ENCODE data around the gene PCNA.

The PCNA gene

GRCh38 chr20:5131502-5131901 is 11.7 kb upstream of the PCNA start:
- TF ChIP-seq, protein P1, sequence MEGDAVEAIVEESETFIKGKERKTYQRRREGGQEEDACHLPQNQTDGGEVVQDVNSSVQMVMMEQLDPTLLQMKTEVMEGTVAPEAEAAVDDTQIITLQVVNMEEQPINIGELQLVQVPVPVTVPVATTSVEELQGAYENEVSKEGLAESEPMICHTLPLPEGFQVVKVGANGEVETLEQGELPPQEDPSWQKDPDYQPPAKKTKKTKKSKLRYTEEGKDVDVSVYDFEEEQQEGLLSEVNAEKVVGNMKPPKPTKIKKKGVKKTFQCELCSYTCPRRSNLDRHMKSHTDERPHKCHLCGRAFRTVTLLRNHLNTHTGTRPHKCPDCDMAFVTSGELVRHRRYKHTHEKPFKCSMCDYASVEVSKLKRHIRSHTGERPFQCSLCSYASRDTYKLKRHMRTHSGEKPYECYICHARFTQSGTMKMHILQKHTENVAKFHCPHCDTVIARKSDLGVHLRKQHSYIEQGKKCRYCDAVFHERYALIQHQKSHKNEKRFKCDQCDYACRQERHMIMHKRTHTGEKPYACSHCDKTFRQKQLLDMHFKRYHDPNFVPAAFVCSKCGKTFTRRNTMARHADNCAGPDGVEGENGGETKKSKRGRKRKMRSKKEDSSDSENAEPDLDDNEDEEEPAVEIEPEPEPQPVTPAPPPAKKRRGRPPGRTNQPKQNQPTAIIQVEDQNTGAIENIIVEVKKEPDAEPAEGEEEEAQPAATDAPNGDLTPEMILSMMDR (IDR thresholded peaks at IDR 0.05; ENCODE audit: borderline replicate concordance, control extremely low read depth, extremely low read depth, insufficient read depth, missing control alignments): no peak
- in situ Hi-C loops (cut with MboI; ENCODE audit: low sequenced_read_pairs, unreplicated experiment): no loop called here
- peak; percentile 59 for DNase-seq (ENCODE audit: low spot score)

DNA sequence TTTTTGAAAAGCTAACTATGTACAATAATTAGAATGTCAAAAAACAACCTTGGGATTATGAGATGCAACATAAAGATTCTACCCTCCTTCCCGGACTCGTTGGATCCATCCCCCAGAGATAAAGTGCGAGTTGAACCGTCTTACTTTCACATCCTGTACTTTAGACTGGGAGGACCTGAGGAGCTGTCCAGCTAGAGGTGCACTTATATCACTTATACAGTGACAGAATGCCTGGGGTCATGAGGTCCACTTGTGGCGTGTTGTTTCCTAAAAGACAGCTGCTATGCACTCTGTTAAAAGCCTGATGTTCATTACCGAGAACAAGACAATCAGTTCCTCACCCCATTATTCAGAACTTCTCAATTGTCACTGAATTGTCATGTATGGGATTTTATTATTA is 9.1 kb upstream of the PCNA start:
- no peak for DNase-seq (ENCODE audit: low spot score)
- TF ChIP-seq, protein P1 (IDR thresholded peaks at IDR 0.05; ENCODE audit: borderline replicate concordance, control extremely low read depth, extremely low read depth, insufficient read depth, missing control alignments): no peak
- in situ Hi-C loops (cut with MboI; ENCODE audit: low sequenced_read_pairs, unreplicated experiment): loop anchor here (5.0 kb wide), 1 partner anchor 58 kb away; no protein-coding TSS in a partner anchor

GRCh38 chr20:5127859-5128424 is 8.2 kb upstream of the PCNA start:
- DNase-seq (ENCODE audit: low spot score): no peak
- in situ Hi-C loops (cut with MboI; ENCODE audit: low sequenced_read_pairs, unreplicated experiment): loop anchor here (5.0 kb wide), 1 partner anchor 59 kb away; no protein-coding TSS in a partner anchor
- TF ChIP-seq, protein P1 (IDR thresholded peaks at IDR 0.05; ENCODE audit: borderline replicate concordance, control extremely low read depth, extremely low read depth, insufficient read depth, missing control alignments): no peak

- TF ChIP-seq, protein P1 (IDR thresholded peaks at IDR 0.05; ENCODE audit: borderline replicate concordance, control extremely low read depth, extremely low read depth, insufficient read depth, missing control alignments): no peak
- in situ Hi-C loops (cut with MboI; ENCODE audit: low sequenced_read_pairs, unreplicated experiment): loop anchor here (5.0 kb wide), 1 partner anchor 60 kb away; no protein-coding TSS in a partner anchor
- DNase-seq (ENCODE audit: low spot score): peak; percentile 60
These were observed 7.6 kb upstream of the PCNA start for GRCh38 chr20:5127204-5127858.

- TF ChIP-seq, protein P1 (IDR thresholded peaks at IDR 0.05; ENCODE audit: borderline replicate concordance, control extremely low read depth, extremely low read depth, insufficient read depth, missing control alignments): peak; percentile 83
- in situ Hi-C loops (cut with MboI; ENCODE audit: low sequenced_read_pairs, unreplicated experiment): loop anchor here (5.0 kb wide), 1 partner anchor 61 kb away; no protein-coding TSS in a partner anchor
- DNase-seq (ENCODE audit: low spot score): peak; percentile 98
These were observed 6.9 kb upstream of the PCNA start, which contains the start of gene CDS2 for GRCh38 chr20:5126512-5127203. Gene CDS2, plus strand, starts transcription at chr20:5127008. Its CDS starts 85 bp downstream, at chr20:5127093.

- DNase-seq (ENCODE audit: low spot score): no peak
- TF ChIP-seq, protein P1 (IDR thresholded peaks at IDR 0.05; ENCODE audit: borderline replicate concordance, control extremely low read depth, extremely low read depth, insufficient read depth, missing control alignments): no peak
- in situ Hi-C loops (cut with MboI; ENCODE audit: low sequenced_read_pairs, unreplicated experiment): no loop called here
These were observed 3.1 kb upstream of the PCNA start for GRCh38 chr20:5122873-5123260.
